Peyer's patch (tissue), 4 donors: ENCODE data around the gene DENND11.

Source experiments
- POLR2A ChIP-seq, 2 donors: fragments of 450-650 bp; IDR thresholded peaks; one replicate each; pipeline ENCODE4 v1.5.1; 2017; ENCODE audit warnings: antibody characterized with exemption in 2 of 2, mild to moderate bottlenecking in 2 of 2, moderate library complexity in 2 of 2
- TF ChIP-seq, protein P1 (sequence below), 6 experiments: fragments of 450-650 bp in 4 of 6; fragments of 200-600 bp in 2 of 6; sonication (generic) in 1 of 6; IDR thresholded peaks; one replicate each; pipeline ENCODE4 v1.5.1; 2017 to 2019; ENCODE audit warnings: antibody characterized with exemption in 6 of 6, mild to moderate bottlenecking in 3 of 6, moderate library complexity in 1 of 6

DNA sequence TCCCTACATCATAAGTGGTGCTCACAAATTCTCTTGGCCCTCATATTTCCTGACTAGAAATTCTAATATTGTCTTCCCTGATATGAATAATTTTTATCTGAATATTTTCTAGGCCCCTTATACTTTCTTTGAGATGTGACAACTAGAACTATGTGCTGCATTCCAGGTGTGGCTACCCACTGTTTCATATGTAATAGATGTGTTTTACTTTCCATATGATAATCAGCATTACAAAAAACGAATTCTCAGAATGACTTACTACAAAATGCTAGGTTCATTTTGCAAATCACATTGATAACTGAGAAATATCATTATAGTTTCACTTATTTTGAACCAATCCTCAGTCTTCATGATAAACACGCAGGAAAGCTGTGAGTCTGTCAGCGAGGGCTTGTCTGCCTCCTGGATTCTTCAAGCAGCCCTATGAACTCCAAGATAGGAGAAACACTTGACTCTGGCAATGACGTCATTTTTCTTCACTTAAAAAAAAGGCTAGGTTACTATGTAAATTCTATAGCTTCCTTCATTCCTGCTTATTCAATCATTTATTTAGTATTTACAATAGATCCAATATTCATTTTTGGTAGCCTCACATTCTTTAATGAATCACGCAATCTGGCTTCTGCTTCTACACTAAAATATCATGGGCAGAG lies 10.8 kb upstream of the DENND11 start:
- TF ChIP-seq, protein P1, sequence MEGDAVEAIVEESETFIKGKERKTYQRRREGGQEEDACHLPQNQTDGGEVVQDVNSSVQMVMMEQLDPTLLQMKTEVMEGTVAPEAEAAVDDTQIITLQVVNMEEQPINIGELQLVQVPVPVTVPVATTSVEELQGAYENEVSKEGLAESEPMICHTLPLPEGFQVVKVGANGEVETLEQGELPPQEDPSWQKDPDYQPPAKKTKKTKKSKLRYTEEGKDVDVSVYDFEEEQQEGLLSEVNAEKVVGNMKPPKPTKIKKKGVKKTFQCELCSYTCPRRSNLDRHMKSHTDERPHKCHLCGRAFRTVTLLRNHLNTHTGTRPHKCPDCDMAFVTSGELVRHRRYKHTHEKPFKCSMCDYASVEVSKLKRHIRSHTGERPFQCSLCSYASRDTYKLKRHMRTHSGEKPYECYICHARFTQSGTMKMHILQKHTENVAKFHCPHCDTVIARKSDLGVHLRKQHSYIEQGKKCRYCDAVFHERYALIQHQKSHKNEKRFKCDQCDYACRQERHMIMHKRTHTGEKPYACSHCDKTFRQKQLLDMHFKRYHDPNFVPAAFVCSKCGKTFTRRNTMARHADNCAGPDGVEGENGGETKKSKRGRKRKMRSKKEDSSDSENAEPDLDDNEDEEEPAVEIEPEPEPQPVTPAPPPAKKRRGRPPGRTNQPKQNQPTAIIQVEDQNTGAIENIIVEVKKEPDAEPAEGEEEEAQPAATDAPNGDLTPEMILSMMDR (IDR thresholded peaks at IDR 0.05): no peak
- no peak for TF ChIP-seq POLR2A (IDR thresholded peaks at IDR 0.05)
